AG04449 (cell line): ENCODE results near the gene TRMT61B.

Experiments used
- CTCF ChIA-PET: fragments of 350-600 bp; formaldehyde crosslinking; extraction: SDS; loops from one replicate; lab custom pipeline; 2021; ENCODE audit warnings: antibody characterized with exemption; lab: Yijun Ruan, JAX
- POLR2A ChIA-PET: fragments of 400-600, 350-600 bp; formaldehyde crosslinking; extraction: SDS; loops from one replicate; lab custom pipeline; 2020; ENCODE audit warnings: antibody characterized with exemption, inconsistent platforms; lab: Yijun Ruan, JAX
- DNase-seq: peaks from one replicate; pipeline ENCODE4 v3.0.0-alpha.2; 2010; ENCODE audit warnings: low read depth, low spot score
- H3K4me3 ChIP-seq: 2 replicates; pipeline ENCODE4 v1.5.1; 2011; ENCODE audit warnings: low read depth, mild to moderate bottlenecking, control low read depth, low read length
- CTCF ChIP-seq: IDR thresholded peaks from one replicate; pipeline ENCODE4 v1.5.1; 2011; ENCODE audit warnings: mild to moderate bottlenecking, moderate library complexity, low read length, control low read depth, inconsistent platforms; ENCODE audit not compliant: insufficient read depth; ENCODE audit errors: missing control alignments

The TRMT61B gene

GRCh38 chr2:28905533-28905932 is 35.4 kb upstream of the TRMT61B start:
- ChIA-PET POLR2A (interaction anchor here (1.0 kb wide), 1 partner anchor 10 kb away, joined by 3 read pairs; no protein-coding TSS in a partner anchor), CTCF (interaction anchor here (1.5 kb wide), 1 partner anchor 338 kb away, joined by 3 read pairs; no protein-coding TSS in a partner anchor)
- DNase-seq: no peak
- no peak overlapping the region for H3K4me3 ChIP-seq
- no peak for TF ChIP-seq CTCF

- TF ChIP-seq CTCF: no peak
- no peak overlapping the region for H3K4me3 ChIP-seq
- CTCF ChIA-PET: interaction anchor here (1.5 kb wide), 1 partner anchor 337 kb away, joined by 3 read pairs; no protein-coding TSS in a partner anchor
- DNase-seq: no peak
- POLR2A ChIA-PET: interaction anchor here (1.0 kb wide), 1 partner anchor 9 kb away, joined by 3 read pairs; no protein-coding TSS in a partner anchor
These were observed 34.8 kb upstream of the TRMT61B start for GRCh38 chr2:28904802-28905457.

- ChIA-PET POLR2A (no interaction called here), CTCF (interaction anchor here (1.4 kb wide), 1 partner anchor 1168 kb away, joined by 4 read pairs; no protein-coding TSS in a partner anchor)
- DNase-seq: no peak
- no peak overlapping the region for H3K4me3 ChIP-seq
- TF ChIP-seq CTCF: no peak
These were observed 34.2 kb upstream of the TRMT61B start for GRCh38 chr2:28904295-28904694.

GRCh38 chr2:28902584-28902983 is 32.5 kb upstream of the TRMT61B start:
- POLR2A ChIA-PET: no interaction called here
- TF ChIP-seq CTCF: no peak
- H3K4me3 ChIP-seq: no peak overlapping the region
- CTCF ChIA-PET: interaction anchor here (0.9 kb wide), 1 partner anchor 82 kb away, joined by 4 read pairs; no protein-coding TSS in a partner anchor
- DNase-seq: no peak

- DNase-seq: no peak
- TF ChIP-seq CTCF: no peak
- CTCF ChIA-PET: interaction anchor here (0.9 to 1.8 kb wide), 3 partner anchors 8 to 318 kb away, joined by 3 to 6 read pairs (median 4); no protein-coding TSS in a partner anchor
- H3K4me3 ChIP-seq: no peak overlapping the region
- POLR2A ChIA-PET: no interaction called here
These were observed 31.7 kb upstream of the TRMT61B start for GRCh38 chr2:28901841-28902240.

GRCh38 chr2:28901202-28901601 is 31.1 kb upstream of the TRMT61B start:
- CTCF ChIA-PET: interaction anchor here (0.9 to 1.8 kb wide), 3 partner anchors 9 to 318 kb away, joined by 3 to 6 read pairs (median 3); no protein-coding TSS in a partner anchor
- TF ChIP-seq CTCF: no peak
- no peak for DNase-seq
- POLR2A ChIA-PET: no interaction called here
- H3K4me3 ChIP-seq: no peak overlapping the region
